CD4-positive, alpha-beta T cell treated with Interleukin-6 for 4 hours (primary cell): ENCODE results near the gene TMCO6.
A peak's percentile ranks its signal among the peaks of the same experiment; 100 is the strongest.
"Not testable (repeated sequence)": the region's sequence is repeated elsewhere in the genome, so short reads cannot be mapped to it uniquely, and the experiment has no call there.

Experiments
- DNase-seq: peaks from one replicate; pipeline ENCODE4 v3.0.0-alpha.2; 2020; ENCODE audit warnings: mixed read lengths

Gene TMCO6

GRCh38 chr5:140639148-140639981 lies at the start of gene TMCO6:
Gene TMCO6, plus strand, starts transcription at chr5:140639451. Its CDS starts 77 bp downstream, at chr5:140639528.
- peak; percentile 99 for DNase-seq

DNA sequence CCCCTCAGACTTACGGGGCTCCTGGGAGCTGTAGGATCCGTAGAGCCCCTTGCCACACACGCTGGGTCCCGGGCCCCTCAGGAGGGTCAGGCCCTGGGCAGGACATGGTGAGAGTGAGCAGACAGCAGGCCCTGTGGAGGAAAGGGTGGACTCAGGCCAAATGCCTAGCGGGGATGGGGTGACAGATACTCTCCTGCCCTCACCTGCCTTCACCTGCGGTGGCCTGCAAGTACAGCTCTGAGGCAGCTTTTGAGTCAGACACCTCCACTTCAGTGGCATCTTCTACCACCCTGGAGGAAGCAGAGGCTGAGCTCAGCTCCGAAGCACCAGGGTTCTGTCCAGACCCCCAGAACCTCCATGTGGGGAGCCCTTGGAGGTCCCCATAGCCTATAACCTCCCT lies 48.4 kb upstream of the TMCO6 start:
- DNase-seq, result no peak

DNA sequence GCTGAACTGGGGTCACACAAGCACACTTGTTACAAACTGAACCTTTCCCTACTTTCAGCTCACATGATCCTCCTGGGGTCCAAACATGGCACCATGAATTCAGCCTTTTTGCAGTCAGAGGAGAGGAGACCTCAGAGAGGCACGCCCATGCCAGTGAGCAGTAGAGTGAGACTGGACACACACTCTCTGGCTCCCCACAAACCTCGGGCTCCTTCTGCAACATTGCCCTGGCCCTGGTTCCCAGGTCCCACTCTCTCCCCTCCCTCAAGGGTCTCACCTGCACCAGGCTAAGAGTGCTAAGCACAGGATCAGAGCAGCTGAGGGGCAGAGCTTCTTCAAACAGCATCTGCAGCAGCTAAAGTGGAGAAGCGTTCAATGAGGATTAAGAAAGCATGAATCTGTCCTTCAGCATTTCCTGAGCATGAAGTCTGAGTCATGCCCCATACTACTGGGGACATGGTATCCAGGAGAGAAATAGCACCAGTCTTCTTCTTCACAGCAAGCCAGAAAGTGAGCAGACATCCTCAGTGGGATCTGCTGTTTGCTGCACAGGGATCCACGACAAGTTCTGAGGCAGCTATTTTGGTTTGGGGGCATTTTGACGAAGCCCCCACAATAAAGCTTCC lies 47.4 kb upstream of the TMCO6 start:
- DNase-seq, result no peak

DNA sequence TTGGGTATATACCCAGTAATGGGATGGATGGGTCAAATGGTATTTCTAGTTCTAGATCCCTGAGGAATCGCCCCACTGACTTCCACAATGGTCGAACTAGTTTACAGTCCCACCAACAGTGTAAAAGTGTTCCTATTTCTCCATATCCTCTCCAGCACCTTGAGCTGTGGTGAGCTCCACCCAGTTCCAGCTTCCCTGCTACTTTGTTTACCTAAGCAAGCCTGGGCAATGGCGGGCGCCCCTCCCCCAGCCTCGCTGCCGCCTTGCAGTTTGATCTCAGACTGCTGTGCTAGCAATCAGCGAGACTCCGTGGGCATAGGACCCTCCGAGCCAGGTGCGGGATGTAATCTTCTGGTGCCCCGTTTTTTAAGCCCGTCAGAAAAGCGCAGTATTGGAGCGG lies 46.2 kb upstream of the TMCO6 start:
- not testable (repeated sequence) for DNase-seq

DNA sequence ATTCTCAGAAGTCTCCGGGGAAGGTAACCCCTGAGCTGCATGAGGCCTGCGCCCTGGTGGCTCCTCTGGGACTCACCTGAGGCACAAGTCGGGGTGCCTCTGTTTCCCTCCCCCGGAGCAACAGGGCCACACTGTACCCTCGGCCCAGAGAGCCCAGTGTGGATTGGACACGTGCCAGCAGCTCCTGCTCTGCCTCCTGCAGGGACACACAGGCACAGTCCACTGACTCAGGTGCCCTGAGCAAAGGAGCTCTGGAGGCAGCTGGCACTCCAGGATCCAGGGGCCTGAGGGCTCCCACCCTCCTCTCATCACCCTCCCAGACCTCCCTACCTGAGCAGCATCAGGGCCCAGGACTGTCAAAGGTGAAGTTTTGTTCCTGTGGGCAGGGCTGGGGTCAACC lies 45.1 kb upstream of the TMCO6 start:
- DNase-seq, result no peak

DNA sequence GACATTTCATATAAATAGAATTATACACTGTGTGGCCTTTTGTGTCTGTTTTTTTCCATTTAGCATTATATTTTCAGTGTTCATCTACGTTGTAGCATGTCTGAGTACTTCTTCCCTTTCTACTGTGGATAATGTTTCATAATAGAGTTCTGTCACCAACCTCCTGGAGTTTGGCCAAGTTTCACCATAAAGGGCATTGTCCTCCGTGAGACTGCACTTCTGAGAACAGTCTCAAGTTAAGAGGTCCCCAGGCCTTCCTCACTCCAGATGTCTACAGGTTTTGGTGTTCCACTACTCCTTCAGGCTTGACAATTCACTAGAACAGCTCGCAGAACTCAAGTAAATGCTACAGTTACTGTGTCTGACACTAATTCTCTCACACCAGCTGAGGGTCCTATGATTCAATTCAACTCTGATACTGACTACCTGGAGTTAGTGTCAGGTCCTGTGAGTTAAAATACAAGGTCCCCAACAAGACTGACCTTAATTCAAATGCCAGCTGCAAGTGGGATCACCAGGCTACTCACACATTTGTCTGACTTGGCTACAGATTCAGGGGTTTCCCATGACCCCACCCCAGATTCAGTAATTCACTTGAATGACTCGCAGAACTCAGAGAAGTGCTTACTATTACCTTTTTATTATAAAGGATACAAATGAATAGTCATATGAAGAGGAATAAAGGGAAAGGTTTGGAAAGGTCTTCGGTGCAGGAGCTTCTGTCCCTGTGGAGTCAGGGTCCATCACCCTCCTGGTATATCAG lies 43.5 kb upstream of the TMCO6 start:
- no peak for DNase-seq

- DNase-seq, result no peak
These were observed 42.9 kb upstream of the TMCO6 start for GRCh38 chr5:140596321-140596741.

DNA sequence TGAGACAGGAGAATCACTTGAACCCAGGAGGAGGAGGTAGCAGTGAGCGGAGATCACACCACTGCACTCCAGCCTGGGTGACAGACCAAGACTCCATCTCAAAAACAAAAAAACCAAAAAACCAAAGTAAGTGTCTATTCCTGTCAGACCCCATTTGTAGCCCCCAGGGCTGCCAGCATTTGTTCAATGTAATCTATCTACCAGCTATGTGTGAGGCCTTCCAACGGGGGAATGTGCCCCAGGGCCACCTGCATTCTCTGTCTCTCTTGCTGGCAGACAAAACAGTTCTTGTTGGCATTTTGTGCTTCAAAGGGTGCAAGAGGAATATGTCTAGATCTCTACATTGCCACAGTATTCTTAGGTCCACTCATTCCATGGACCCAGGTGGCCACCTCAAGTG lies 40.4 kb upstream of the TMCO6 start:
- no peak for DNase-seq

GRCh38 chr5:140600096-140600495 lies 39.2 kb upstream of the TMCO6 start:
- DNase-seq, result no peak

DNA sequence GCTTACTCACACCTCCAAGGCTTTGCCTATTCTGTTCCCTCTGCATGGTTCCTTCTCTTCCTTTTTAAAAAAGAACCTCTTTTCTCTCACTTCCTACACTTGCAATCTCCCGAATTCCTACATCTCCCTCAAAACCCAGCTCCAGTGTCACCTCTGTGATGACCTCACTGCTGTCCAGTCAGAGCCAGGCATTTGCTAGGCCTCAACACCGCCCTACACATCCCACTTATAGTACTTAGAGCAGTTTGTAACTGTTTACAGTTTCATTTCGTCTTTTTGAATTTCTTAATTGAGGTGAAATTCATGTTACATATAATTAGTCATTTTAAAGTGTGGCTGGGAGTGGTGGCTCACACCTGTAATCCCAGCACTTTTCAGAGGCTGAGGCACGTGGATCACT lies 37.1 kb upstream of the TMCO6 start:
- no peak for DNase-seq

DNA sequence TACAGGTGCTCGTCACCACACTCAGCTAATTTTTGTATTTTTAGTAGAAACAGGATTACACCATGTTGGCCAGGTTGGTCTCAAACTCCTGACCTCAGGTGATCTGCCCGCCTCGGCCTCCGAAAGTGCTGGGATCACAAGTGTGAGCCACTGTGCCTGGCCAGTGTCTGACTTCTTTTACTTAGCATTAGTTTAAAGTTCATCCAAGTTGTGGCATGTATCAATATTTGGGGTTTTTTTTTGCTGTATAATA lies 35.9 kb upstream of the TMCO6 start:
- DNase-seq, result not testable (repeated sequence)

DNA sequence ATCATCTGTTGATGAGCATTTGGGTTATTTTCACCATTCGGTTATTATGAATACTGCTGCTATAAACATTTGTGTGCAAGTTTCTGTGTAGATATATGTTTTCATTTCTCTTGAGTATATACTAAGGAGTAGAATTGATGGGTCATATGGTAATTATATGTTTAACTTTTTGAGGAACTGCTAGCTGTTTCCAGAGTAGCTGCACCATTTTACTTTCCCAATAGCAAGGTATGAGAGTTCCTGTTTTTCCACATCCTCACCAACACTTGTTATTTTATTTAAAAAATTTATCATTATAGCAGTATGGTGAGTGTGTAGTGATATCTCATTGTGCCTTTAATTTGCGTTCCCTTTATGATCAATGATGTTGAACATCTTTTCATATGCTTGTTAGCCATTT lies 35.5 kb upstream of the TMCO6 start:
- DNase-seq, result no peak

DNA sequence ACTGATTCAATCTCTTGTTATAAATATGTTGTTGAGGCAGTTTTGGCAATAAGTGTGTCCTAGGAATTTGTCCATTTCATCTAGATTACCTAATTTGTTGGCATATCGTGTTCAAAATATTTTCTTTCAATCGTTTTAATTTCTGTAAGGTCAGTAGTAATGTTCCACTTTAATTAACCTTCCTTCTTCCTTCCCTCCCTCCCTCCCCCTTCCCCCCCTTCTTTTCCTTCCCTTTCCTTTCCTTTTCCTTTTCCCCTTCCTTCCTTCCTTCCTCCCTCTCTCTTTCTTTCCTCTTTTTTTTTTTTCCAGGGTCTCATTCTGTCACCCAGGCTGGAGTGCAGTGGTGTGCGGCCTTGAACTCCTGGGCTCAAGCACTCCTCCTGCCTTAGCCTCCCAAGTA lies 33.4 kb upstream of the TMCO6 start:
- DNase-seq, result no peak

GRCh38 chr5:140607031-140607430 lies 32.2 kb upstream of the TMCO6 start:
- DNase-seq, result no peak

DNA sequence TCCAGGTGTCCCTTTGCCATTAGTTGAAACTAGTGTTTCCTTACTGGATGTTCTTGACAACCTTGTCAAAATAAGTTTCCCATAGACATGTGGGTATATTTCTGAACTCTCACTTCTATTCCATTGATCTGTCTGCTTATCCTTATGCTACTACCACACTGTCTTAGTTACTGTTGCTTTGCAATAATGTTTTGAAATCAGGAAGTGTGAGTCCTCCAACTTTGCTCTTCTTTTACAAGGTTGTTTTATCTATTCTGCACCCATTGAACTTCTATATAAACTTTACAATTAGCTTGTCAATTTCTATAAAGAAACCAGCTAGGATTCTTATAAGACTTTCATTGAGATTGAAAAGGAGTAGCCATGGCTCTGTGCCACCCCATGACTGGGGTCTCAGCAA lies 30.5 kb upstream of the TMCO6 start:
- DNase-seq, result no peak

- DNase-seq, result no peak
These were observed 30.1 kb upstream of the TMCO6 start for GRCh38 chr5:140609126-140609525.

DNA sequence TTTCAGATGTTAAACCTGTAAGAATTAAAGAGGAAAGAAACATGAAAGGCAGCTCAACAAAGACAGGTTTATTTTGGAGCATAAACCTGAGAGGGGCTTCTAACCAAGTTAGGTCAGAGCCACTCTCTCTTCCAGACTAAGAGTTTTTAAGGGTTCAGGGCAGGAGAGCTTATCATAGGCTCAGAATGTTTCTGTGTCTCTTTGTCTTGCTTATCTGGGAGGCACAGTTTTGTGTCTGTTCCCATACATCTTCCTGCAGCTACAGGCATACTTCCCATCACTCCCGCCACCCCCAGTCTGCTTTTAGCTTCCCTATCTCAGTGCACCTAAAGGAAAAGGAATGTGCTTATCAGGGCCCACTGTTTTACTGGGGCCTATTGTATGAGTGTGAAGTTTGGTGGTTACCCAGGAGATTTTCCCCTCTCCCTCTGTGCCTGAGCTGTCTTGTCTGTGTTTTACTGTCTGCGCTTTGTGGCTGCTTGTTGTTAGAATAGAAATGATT lies 28.2 kb upstream of the TMCO6 start:
- DNase-seq, result no peak

DNA sequence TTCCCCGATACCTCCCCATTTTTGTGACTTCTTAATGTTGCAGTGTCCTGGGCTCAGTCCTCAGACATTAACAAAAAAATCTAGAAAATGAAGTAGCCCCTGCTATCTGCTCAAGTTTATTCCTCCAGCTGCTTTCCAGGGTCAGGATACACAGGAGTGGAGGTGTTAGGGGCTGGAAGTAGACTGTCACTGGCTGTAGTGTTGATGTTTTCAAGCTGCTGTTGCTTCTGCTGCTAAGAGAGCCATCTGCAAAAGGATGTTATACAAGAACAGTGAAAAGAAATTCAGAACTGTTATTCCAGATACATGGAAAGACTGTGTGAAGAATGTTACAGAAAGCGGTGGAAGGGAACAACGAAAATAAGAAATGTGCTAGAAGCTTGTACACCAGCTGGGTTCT lies 16.9 kb upstream of the TMCO6 start:
- DNase-seq, result no peak

- DNase-seq, result not testable (repeated sequence)
These were observed 16.2 kb upstream of the TMCO6 start for GRCh38 chr5:140623061-140623460.

- not testable (repeated sequence) for DNase-seq
These were observed 14.4 kb upstream of the TMCO6 start for GRCh38 chr5:140624886-140625285.

DNA sequence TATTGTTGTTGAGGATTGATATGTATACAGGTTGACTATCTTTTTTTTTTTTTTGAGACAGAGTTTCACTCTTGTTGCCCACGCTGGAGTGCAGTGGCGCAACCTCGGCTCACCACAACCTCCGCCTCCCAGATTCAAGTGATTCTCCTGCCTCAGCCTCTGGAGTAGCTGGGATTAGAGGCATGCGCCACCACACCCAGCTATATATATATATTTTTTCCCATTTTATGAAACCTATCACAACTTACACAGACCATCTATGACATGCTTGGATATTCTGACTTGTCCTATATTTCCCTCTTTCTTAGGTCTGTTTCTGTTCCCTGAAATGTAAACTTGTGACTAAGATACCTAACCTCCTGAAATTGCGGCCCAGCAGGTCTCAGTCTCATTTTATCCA lies 11.3 kb upstream of the TMCO6 start:
- no peak for DNase-seq

DNA sequence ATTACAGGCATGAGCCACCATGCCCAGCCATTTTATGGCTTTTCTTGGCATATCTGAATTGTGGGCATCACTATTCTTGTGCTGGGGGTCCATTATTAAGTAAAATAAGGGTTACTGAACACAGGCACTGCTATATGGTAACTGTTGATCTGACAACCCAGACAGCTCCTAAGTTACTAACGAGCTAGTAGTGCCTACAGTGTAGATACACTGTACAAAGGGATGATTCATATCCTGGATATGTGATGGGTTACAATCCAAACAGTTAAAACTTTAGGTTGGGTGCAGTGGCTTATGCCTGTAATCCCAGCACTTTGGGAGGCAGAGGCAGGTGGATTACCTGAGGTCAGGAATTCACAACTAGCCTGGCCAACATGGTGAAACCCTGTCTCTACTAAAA lies 10.5 kb upstream of the TMCO6 start:
- DNase-seq, result no peak

- DNase-seq, result no peak
These were observed 8.8 kb upstream of the TMCO6 start for GRCh38 chr5:140630292-140631035.
